Right ventricle myocardium inferior (tissue), 1 donor: Measurements from ENCODE around the gene ACOT4. TPM values are rescaled to one million over a fixed set of nuclear protein-coding genes. Genes with fewer than 3 reads are reported as not detected.
"Not testable (repeated sequence)": the region's sequence is repeated elsewhere in the genome, so short reads cannot be mapped to it uniquely, and the experiment has no call there.

Source experiments
- ATAC-seq: fragments of 200-7000 bp; cut with Tn5 transposase; one replicate; pipeline ENCODE4 v1.9.1; 2020; ENCODE audit warnings: mild to moderate bottlenecking, moderate library complexity
- DNase-seq: peaks from one replicate; pipeline ENCODE4 v3.0.0; 2021; ENCODE audit errors: missing footprints
- intact Hi-C: fragments of 100-400 bp; cut with DNase I; formaldehyde crosslinking; loops from one replicate; pipeline ENCODE4 v1.11.0; 2022
- long read RNA-seq: library from polyadenylated mRNA; unstranded; transcript quantifications from one replicate; pipeline ENCODE4 v2.0.0, GENCODE V29; 2021
- total RNA-seq: library from RNA; stranded (reverse); fragmentation: NEBNext Ultra II Directional; extraction: Animal tissue kit (Norgen Biotek cat#: 25700); gene quantifications from one replicate; pipeline ENCODE4 v1.2.1, GENCODE V29; 2021
- donor health status: DM: no; HTN: yes; CAD: no; lungs with severe emphysema.

Gene ACOT4
- total RNA-seq = 0.97 TPM
- long read RNA-seq, partial matches to known transcripts = 0 of 2 reads
- long read RNA-seq, other reads (novel, unspliced or antisense) = 1 of 2 reads

GRCh38 chr14:73591690-73592449, at the start of gene ACOT4:
ACOT4 (plus strand) TSS chr14:73591873; CDS start chr14:73591960, 87 bp downstream.
- peak; percentile 74 for DNase-seq
- intact Hi-C loops = no loop called here

GRCh38 chr14:73542961-73543360, 48.7 kb upstream of the ACOT4 start:
- DNase-seq, ATAC-seq, intact Hi-C loops: not testable (repeated sequence)

More at GRCh38 chr14:73591690-73592449, at the start of gene ACOT4:
- peak; percentile 87 for ATAC-seq

- ATAC-seq = peak; percentile 83
- intact Hi-C loops, DNase-seq: not testable (repeated sequence)
Observed at GRCh38 chr14:73545353-73545752, 46.3 kb upstream of the ACOT4 start.

- ATAC-seq, intact Hi-C loops, DNase-seq: not testable (repeated sequence)
Observed at GRCh38 chr14:73549097-73549496, 42.6 kb upstream of the ACOT4 start.

- DNase-seq, ATAC-seq, intact Hi-C loops: not testable (repeated sequence)
Observed at GRCh38 chr14:73549889-73550524, 41.7 kb upstream of the ACOT4 start.

- intact Hi-C loops = no loop called here
- ATAC-seq = no peak
- DNase-seq = no peak
Observed at GRCh38 chr14:73553845-73554244, 37.8 kb upstream of the ACOT4 start.

GRCh38 chr14:73557201-73557600, 34.5 kb upstream of the ACOT4 start:
- ATAC-seq, DNase-seq, intact Hi-C loops: not testable (repeated sequence)

GRCh38 chr14:73558238-73558637, 33.4 kb upstream of the ACOT4 start:
- DNase-seq, intact Hi-C loops, ATAC-seq: not testable (repeated sequence)

GRCh38 chr14:73562256-73562655, 29.4 kb upstream of the ACOT4 start:
- intact Hi-C loops, DNase-seq, ATAC-seq: not testable (repeated sequence)

- not testable (repeated sequence) for DNase-seq, ATAC-seq
Observed at GRCh38 chr14:73562696-73563095, 29.0 kb upstream of the ACOT4 start.

GRCh38 chr14:73566431-73566830, 25.2 kb upstream of the ACOT4 start:
- ATAC-seq, DNase-seq: not testable (repeated sequence)
- intact Hi-C loops = loop anchor here (5.0 kb wide), 1 partner anchor 39 kb away; no protein-coding TSS in a partner anchor

More at GRCh38 chr14:73562696-73563095, 29.0 kb upstream of the ACOT4 start:
- intact Hi-C loops = not testable (repeated sequence)

GRCh38 chr14:73566935-73567334, 24.7 kb upstream of the ACOT4 start:
- not testable (repeated sequence) for DNase-seq, ATAC-seq
- intact Hi-C loops = loop anchor here (5.0 kb wide), 1 partner anchor 40 kb away; no protein-coding TSS in a partner anchor

- intact Hi-C loops = loop anchor here (5.0 kb wide), 1 partner anchor 40 kb away; no protein-coding TSS in a partner anchor
- DNase-seq (no peak), ATAC-seq (no peak)
Observed at GRCh38 chr14:73567358-73567757, 24.3 kb upstream of the ACOT4 start.

GRCh38 chr14:73567951-73568885, 23.5 kb upstream of the ACOT4 start:
- no peak for DNase-seq
- intact Hi-C loops = loop anchor here (5.0 kb wide), 1 partner anchor 41 kb away; no protein-coding TSS in a partner anchor
- ATAC-seq = no peak

- intact Hi-C loops = loop anchor here (5.0 kb wide), 1 partner anchor 42 kb away; no protein-coding TSS in a partner anchor
- not testable (repeated sequence) for DNase-seq, ATAC-seq
Observed at GRCh38 chr14:73568886-73569184, 22.8 kb upstream of the ACOT4 start.

- intact Hi-C loops = loop anchor here (5.0 kb wide), 1 partner anchor 42 kb away; no protein-coding TSS in a partner anchor
- DNase-seq (peak; percentile 88), ATAC-seq (peak; percentile 92)
Observed at GRCh38 chr14:73569185-73569958, 22.3 kb upstream of the ACOT4 start, which contains the start of gene ACOT2. ACOT2 (plus strand) TSS chr14:73569213; CDS start chr14:73569241, 28 bp downstream.

- intact Hi-C loops = loop anchor here (5.0 kb wide), 1 partner anchor 64 kb away; no protein-coding TSS in a partner anchor
- peak; percentile 75 for DNase-seq
- ATAC-seq = peak; percentile 64
Observed at GRCh38 chr14:73570913-73571312, 20.8 kb upstream of the ACOT4 start.
